NCI-H2107 treated with DMSO at 0.1 percent for 48 hours (cell line): ENCODE results near the gene GNB1L.

Experiments used
- DNase-seq: peaks from one replicate; lab custom pipeline; 2025; ENCODE audit not compliant: unreplicated experiment; lab: John Stamatoyannopoulos, UW

The GNB1L gene

DNA sequence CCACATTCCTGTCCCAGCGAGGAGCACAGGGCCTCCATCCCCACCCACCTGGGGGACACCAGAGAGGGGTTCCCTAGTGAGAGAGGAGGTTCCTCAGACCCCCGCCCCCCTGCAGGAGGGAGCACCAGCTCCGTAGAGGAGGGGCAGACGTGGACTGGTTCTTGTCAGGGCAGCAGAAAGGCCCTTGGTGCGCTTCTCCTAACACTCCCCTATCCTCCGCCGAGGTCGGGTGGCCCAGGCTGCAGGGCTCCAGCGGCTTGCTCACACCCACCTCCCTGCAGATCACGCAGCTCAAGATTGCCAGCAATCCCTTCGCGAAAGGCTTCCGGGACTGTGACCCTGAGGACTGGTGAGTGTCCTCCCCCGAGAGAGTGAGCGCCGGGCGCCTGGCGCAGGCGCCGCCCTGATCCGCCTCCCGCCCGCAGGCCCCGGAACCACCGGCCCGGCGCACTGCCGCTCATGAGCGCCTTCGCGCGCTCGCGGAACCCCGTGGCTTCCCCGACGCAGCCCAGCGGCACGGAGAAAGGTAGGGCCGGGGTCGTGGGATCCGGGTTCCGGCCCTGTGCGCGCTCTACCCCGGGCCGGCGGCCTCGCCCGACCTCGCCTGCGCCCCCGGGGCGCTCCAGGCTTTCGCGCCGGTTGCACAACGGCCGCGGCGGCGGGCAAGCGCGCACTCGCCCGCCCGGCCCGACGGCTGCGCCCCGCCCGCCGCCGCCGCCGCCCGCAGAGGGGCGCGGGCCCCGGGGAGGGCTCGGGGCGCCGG is 89.0 kb downstream of the GNB1L start:
- no peak for DNase-seq

DNA sequence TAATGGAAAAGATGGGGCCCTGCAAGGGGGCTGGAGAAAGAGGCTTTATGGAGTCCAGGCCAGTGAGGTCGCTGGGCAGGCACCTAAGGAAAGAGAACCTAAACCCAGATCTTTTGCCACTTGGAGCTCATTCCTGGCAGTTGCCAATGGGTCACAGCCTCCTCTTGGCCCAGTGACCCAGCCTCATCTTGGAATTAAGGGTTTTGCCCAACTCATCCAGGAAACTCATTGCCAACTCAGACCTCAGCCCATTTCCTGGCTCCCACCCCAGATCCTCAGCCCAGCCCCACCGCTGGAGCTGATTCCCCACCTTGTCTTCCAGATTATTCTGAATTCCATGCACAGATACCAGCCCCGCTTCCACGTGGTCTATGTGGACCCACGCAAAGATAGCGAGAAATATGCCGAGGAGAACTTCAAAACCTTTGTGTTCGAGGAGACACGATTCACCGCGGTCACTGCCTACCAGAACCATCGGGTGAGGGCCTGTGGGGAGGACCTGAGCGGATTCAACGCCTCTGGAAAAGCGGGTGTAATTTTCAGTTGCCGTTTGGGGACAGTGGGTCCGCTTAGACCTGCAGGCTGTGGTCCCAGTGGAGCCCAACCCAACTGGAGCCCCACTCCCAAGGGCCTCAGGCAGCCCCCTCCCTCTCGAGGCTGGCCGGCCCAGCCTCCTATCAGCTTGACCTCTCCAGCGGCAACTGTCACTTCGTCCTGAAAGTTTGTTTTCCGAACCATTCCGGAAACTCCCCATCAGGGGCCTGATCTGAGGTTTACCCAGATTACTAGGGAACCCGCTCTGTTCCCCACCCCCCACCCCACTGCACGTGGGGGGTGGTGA is 89.8 kb downstream of the GNB1L start:
- DNase-seq, result no peak

GRCh38 chr22:19764299-19764593 is 90.4 kb downstream of the GNB1L start:
- DNase-seq, result no peak

DNA sequence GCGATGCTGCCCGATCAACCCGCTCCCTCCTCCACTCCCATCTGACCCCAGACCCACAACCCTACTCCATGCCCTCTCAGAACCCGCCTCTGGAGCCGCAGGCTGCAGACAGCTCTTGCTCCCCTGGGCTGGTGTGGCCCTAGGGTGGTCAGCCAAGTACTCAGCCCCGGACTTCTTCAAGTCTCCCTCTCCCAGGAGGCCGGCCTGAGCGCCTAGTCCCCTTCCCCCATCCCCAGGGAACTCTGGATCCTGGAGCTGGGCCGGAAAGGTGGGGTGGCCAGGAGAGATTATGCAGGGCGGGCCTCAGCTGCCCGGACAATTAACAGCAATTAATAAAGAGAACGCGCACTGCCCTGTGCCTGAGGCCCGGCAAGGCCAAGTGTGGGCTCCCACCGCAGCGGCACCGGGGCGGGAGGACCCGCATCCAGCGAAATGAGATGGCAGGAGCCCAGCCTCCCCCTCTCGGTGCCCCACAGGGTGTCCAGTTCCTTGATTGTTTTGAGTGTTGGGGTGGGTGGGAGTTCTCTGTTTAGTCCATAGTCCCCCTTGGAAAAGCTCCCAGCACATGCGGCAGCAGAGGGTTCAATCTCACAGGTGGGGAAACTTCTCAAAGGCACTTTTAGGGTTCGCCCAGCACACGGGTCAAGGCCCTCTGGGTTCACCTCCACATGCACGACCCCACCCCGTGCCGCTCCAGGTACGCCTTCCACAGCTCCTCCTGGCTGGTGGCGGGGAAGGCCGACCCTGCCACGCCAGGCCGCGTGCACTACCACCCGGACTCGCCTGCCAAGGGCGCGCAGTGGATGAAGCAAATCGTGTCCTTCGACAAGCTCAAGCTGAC is 91.0 kb downstream of the GNB1L start:
- no peak for DNase-seq

- no peak for DNase-seq
These were observed 91.9 kb downstream of the GNB1L start for GRCh38 chr22:19762568-19763457.

DNA sequence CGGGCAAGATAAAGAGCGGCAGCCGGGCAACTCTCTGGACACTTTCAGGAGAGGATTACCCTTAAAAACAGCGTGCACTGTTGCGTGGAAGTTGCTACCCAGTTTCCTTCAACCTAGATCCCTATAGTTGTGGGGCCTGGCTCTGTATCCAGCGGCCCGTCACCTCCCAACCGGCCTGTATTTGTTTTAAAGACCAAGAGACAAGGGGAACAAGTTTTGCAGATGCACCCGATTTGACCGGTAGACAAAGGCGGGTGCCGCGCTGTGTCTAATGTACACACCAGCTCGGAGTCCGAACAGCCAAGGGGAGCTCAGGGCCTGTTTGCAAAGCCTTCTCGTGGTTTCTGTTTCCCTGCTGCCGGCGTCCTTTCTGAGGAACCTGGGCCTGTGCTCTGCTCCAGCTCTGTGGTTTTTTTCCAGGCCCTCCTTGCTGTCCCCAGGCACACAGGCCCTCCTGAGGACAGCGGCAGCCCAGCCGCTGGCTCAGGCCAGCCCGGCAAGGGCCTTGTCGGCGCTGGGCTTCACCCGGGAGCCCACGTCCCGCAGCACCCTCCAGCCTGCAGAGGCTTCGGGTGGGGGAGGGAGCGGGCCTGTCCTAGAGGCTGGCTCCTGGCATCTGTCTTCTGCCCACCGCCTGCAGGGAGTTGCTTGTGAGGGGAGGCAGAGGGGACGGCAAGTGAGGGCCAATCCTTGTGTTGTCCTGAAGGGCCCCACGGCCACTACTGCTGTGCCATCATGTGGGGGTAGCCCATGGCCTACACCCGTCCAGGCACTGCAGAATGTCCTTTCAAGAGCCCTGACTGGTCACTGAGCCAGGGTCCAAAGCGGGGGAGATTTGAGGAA is 92.7 kb downstream of the GNB1L start:
- no peak for DNase-seq

DNA sequence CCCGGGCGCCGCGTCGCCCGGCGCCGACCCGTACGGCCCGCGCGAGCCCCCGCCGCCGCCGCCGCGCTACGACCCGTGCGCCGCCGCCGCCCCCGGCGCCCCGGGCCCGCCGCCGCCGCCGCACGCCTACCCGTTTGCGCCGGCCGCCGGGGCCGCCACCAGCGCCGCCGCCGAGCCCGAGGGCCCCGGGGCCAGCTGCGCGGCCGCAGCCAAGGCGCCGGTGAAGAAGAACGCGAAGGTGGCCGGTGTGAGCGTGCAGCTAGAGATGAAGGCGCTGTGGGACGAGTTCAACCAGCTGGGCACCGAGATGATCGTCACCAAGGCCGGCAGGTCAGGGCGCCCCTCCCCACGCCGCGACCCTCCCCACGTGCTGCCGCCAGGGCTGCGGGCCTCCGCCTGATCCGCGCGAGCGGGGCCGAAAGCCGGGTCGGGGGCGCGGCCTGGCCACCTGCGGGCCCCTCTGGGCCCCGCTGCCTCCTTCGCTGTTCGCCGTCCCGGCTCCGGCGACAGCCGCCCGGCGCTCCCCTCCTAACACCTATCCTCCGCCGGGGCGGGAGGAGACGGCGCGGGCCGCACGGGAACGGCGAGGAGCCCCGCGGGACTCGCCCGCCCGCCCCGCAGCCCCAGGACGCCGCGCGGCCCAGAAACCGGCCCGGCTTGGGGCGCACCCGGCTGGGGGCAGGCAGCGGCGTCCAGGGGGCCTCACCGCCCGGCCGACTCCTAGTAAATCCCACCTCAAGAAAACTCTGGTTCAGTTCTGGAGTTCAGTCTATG is 93.5 kb downstream of the GNB1L start:
- DNase-seq, result no peak

DNA sequence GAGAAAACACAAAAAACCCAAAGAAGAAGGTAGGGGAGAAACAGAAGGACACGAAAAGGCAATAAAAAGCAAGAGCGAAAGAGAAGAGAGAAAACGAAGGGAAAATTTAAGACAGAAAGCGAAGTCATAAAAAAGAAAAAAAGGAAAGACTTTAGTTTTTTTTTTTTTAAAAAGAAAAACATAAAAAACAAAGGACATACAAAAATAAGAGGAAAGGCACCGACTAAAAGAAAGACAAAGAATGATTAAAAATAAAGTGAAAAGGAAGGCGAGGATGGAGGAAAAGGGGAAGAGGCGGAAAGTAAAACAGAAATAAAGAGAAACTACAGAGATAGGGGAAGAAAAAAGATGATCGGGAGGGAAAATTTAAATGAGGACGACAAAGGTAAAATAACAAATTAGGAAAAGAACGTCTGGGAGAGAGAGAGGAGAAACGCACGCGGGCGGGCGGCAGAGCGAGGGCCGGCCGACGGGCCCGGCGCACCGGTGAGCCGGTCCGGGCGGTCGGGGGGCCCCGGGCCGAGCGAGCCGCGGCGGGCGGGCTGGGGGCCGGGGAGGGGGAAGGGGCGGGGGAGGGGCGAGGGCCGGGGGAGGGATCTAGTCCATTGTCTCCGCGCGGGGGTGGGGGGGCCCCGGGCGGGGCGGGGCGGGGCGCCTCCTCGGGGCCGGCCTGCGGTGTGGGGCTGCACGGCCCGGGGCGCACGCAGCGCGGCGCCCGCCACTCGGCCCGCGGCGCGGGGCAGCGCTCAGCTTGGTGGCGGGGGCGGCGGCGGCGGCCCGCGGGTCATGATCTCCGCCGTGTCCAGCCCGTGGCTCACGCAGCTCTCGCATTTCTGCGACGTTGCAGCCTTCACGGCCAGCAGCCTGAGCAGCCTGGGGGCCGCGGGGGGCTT is 94.4 kb downstream of the GNB1L start, which contains the start of gene TBX1:
Gene TBX1 (plus strand): TSS at position 721 of the 893 bp plus-strand sequence. CDS start 66 bp downstream, at position 787.
- no peak for DNase-seq

DNA sequence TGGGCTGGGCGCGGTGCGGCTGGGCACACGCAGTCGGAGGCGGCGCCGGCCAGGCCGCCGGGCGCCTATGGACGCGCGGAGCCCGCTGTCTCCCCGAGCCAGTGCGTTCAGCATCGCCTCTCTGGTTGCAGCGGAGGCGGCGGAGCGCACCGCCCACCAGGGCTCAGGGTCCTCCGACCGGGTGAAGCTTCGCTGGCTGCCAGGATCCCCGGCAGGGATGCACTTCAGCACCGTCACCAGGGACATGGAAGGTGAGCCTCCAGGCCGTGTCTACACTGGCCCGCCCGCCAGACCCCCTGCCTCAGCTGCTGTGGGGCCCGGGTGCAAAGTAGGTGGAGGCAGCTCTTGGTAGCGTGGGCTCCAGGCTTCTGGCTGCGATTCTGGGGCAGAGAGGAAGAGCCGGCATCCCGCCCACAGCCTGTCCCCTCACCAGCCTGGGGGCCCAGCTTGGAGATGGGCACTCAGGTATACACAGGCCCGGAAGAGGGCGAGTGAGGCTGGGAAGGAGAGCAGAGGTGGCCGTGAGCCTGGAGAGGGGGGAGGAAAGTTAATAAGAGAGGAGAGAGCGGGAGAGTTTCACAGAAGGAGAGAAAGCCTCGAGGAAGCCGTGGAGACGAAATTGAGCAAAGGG is 95.1 kb downstream of the GNB1L start:
- DNase-seq, result no peak

DNA sequence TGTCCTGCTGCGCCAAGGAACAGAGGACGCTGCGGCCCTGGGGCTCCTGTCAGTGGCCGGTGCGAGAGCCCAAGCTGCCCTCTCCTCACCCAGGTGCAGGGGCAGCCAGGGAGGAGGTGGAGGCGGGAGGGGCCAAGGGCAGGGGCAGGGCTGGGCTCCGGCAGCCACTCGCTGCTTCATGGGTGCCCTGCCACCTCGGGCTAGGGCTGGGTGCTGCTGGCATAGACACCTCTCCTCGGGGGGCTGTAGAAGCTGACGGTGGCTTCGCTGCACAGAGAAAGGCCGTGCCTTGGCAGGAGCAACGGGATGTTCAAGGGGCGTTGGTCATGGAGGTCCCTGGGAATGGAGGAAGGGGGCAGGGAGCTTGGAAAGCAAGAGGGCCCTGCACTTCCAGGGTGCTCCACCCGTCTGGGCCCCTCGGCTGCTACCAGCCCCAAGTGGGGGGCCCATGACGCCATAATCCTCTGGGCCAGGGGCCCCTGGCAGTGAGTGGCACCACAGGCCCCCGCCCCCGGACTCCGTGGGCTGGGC is 95.7 kb downstream of the GNB1L start:
- DNase-seq, result no peak

DNA sequence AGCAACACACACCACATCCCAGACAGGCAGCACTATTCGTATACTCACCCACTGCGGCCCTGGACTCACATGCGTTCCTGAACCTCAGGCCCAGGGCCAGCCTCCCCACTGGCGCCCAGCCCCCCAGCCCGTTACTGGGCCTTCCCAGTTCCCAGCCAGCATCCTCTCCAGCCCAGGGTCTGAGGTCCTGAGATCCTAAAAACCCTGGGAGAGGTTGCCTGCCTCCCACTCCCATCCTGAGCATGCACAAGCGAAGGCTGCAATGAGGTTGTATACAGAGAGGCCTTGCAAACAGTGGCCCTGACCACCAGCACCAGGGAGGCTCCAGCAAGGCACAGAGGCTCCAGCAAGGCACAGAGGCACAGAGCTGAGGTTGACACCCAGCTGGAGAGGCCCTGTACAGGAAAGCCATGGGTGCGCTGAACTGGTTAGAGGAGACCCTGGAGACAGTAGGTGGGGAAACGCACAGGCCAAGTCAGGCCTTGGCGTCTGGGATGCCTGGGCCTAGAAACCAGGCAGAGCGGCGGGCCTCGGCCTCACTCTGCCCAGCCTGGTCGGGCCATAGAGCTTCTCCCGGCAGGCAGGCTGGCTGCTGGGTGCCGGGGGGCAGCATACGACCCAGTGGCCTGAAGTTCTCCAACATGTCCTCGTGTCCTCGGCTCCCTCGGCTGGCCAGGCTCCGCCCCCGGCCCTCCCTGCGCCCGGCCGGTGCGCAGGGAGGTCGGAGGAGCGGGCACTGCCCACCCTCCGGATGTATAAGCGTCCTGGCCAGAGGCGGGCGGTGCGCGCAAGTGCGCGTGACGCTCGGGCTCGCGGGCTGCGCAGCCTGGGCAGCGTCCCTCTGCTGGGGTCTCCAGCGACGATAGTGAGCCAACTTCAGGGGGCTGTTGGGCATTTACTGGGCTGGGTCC is 96.4 kb downstream of the GNB1L start:
- DNase-seq, result no peak

DNA sequence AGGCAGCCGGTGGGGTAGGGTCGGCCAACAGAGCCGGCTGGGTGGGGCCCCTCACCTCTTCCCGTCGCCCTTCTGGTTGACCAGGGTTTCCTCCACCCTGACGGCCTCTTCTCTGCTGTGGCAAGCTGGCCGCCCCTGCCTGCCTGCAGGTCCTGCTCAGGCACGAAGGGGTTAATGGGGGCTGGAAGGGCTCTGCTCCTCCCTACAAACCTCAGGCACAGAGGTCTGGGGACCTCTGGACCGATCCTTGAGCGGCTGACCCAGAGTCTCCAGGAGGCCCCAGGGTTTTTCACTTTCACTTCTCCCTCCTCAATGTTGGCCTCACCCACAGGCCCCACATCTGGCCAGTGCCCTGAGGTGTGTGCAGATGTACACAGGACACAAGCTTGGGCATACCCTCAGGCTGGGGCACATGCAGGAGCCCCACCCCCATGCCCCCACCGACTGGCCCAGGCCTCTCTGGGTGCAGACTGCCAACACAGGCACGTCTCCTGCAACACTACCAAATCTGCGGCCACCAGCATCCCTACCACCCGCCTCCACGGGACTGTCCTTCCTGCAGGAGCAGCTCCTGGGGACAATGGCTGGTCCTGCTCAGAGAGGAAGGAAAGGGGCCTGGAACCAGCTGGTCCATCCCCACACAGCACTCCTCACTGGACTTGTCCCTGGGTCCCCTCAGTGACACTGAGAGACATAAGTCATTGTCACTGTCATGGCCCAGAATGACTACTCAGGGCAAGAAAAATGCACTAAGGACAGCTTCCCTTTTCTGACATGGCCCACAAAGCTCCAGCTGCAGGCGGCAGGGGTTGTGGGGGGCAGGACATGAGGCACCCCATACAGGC is 97.3 kb downstream of the GNB1L start:
- DNase-seq, result no peak

- no peak for DNase-seq
These were observed 98.2 kb downstream of the GNB1L start for GRCh38 chr22:19756288-19757128.

GRCh38 chr22:19755722-19756287 is 98.9 kb downstream of the GNB1L start:
- DNase-seq, result no peak
